ENCODE results near the gene TMEM165. TPM values are rescaled to one million over a fixed set of nuclear protein-coding genes. Genes with fewer than 3 reads are reported as not detected.

Gene TMEM165
- total and polyA plus RNA-seq, 2 of the 4 experiments (the other 2 are of a cell fraction), result 49.6 to 83.0 TPM

DNA sequence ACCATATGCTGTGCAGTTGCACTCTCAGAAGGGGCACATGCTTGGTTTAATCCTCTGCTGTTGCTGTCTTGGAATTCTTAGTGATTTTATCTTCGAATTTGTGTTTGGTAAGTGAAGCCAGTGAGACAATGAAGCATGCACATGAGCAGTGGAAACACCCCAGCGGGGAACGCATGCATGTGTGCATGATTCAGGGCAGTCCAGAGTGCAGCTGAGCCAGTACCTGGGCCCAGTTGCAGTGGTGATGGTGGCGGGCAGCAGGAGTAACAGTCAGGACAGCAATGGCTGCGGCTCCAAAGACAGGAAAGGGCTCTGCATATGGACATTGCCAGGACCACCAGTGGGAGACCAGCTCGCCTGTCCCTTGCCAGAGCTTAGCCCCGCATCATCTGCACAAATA, 14.3 kb upstream of the TMEM165 start:
- WGBS, 2 experiments (ENCODE audit: extremely low coverage in 2 of 2, insufficient read length in 1 of 2), result 93% methylated on average over 3 of the region's 7 CpGs; no CpG with 5 or more reads in 1 of the 2 experiments
- BruUV-seq (replicated peaks), result no TSS peak

More for the DNA sequence above, 14.3 kb upstream of the TMEM165 start:
- Histone ChIP-seq H3K14ac (replicated peaks; ENCODE audit: low read depth, low read length) (no peak overlapping the region), H2AK9ac (replicated peaks; ENCODE audit: low read depth, low read length, poor library complexity) (no peak overlapping the region), H2BK5ac (ENCODE audit: low read depth, low read length, poor library complexity, severe bottlenecking) (no peak overlapping the region), H3K9ac (ENCODE audit: low read depth, low read length) (no peak overlapping the region), H4K5ac (ENCODE audit: low read depth, low read length) (no peak overlapping the region), H3K23ac (ENCODE audit: low read depth, low read length) (no peak overlapping the region), H3K36me3 (ENCODE audit: control insufficient read depth, insufficient read depth, low read length) (no peaks in the 10 kb centered on the region), H3K27me3 (ENCODE audit: control insufficient read depth, insufficient read depth, low read length) (no peaks in the 10 kb centered on the region), H3K4me3 (ENCODE audit: insufficient read depth, low read depth, low read length) (no peak overlapping the region), H4K91ac (ENCODE audit: insufficient read depth, low read depth, low read length) (no peak overlapping the region), H2AFZ (replicated peaks; ENCODE audit: low read length, poor library complexity) (no peak overlapping the region), H4K20me1 (ENCODE audit: insufficient read depth, low read length) (no peaks in the 10 kb centered on the region), H3K4me1 (ENCODE audit: control insufficient read depth, insufficient read depth, low read length) (peaks cover 4% of the 10 kb centered on the region; the same call in 1 of the 2 replicates), H4K8ac (ENCODE audit: low read depth in 2 of 2, low read length in 2 of 2) (no peak overlapping the region), H2BK20ac (ENCODE audit: low read depth, low read length) (no peak overlapping the region), H3K9me3 (ENCODE audit: control insufficient read depth, insufficient read depth, low read length) (no peaks in the 10 kb centered on the region), H3K18ac (ENCODE audit: low read depth, low read length) (no peak overlapping the region), H3K4ac (ENCODE audit: low read depth, low read length) (no peak overlapping the region), H3K79me1 (ENCODE audit: low read depth in 1 of 2, low read length in 2 of 2) (no peaks in the 10 kb centered on the region), H3K56ac (ENCODE audit: extremely low read depth, insufficient read depth, low read length) (no peak overlapping the region), H2BK15ac (ENCODE audit: low read depth, low read length) (no peak overlapping the region), H3K27ac (ENCODE audit: insufficient read depth, low read length) (no peak overlapping the region), H2BK120ac (ENCODE audit: low read depth, low read length) (no peak overlapping the region), H2AK5ac (ENCODE audit: low read depth, low read length) (no peak overlapping the region), H3K4me2 (ENCODE audit: low read depth, low read length) (no peak overlapping the region), H3K9me1 (ENCODE audit: insufficient read depth, low read length) (no peaks in the 10 kb centered on the region; the same call in 1 of the 2 replicates)
- TF ChIP-seq POLR2A (IDR thresholded peaks at IDR 0.05; ENCODE audit: low read depth, low read length) (no peak), CEBPB (IDR thresholded peaks at IDR 0.05; ENCODE audit: low read depth, low read length) (no peak), RCOR1 (IDR thresholded peaks at IDR 0.05; ENCODE audit: insufficient replicate concordance, low read length) (no peak), NFE2L2 (IDR thresholded peaks at IDR 0.05; ENCODE audit: low read depth, low read length) (no peak), BHLHE40 (IDR thresholded peaks at IDR 0.05; ENCODE audit: low read depth, low read length) (no peak), FOS (IDR thresholded peaks at IDR 0.05; ENCODE audit: low read depth, low read length) (no peak), MAZ (IDR thresholded peaks at IDR 0.05; ENCODE audit: borderline replicate concordance, low read depth, low read length) (no peak), MXI1 (IDR thresholded peaks at IDR 0.05; ENCODE audit: borderline replicate concordance, low read depth, low read length) (no peak), RFX5 (IDR thresholded peaks at IDR 0.05; ENCODE audit: low read depth, low read length) (no peak), SMC3 (IDR thresholded peaks at IDR 0.05; ENCODE audit: low read depth, low read length) (no peak), RAD21 (IDR thresholded peaks at IDR 0.05; ENCODE audit: low read length) (no peak), CHD1 (IDR thresholded peaks at IDR 0.05; ENCODE audit: low read depth, low read length) (no peak), MAFK (IDR thresholded peaks at IDR 0.05; ENCODE audit: low read depth, low read length) (no peak)
- TF ChIP-seq, protein P1, sequence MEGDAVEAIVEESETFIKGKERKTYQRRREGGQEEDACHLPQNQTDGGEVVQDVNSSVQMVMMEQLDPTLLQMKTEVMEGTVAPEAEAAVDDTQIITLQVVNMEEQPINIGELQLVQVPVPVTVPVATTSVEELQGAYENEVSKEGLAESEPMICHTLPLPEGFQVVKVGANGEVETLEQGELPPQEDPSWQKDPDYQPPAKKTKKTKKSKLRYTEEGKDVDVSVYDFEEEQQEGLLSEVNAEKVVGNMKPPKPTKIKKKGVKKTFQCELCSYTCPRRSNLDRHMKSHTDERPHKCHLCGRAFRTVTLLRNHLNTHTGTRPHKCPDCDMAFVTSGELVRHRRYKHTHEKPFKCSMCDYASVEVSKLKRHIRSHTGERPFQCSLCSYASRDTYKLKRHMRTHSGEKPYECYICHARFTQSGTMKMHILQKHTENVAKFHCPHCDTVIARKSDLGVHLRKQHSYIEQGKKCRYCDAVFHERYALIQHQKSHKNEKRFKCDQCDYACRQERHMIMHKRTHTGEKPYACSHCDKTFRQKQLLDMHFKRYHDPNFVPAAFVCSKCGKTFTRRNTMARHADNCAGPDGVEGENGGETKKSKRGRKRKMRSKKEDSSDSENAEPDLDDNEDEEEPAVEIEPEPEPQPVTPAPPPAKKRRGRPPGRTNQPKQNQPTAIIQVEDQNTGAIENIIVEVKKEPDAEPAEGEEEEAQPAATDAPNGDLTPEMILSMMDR (conservative IDR thresholded peaks at IDR 0.05; ENCODE audit: low read depth, low read length), result no peak
- TF ChIP-seq, protein P2, sequence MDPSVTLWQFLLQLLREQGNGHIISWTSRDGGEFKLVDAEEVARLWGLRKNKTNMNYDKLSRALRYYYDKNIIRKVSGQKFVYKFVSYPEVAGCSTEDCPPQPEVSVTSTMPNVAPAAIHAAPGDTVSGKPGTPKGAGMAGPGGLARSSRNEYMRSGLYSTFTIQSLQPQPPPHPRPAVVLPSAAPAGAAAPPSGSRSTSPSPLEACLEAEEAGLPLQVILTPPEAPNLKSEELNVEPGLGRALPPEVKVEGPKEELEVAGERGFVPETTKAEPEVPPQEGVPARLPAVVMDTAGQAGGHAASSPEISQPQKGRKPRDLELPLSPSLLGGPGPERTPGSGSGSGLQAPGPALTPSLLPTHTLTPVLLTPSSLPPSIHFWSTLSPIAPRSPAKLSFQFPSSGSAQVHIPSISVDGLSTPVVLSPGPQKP (IDR thresholded peaks at IDR 0.05; ENCODE audit: borderline replicate concordance, low read depth, low read length), result no peak
- TF ChIP-seq, protein P3, sequence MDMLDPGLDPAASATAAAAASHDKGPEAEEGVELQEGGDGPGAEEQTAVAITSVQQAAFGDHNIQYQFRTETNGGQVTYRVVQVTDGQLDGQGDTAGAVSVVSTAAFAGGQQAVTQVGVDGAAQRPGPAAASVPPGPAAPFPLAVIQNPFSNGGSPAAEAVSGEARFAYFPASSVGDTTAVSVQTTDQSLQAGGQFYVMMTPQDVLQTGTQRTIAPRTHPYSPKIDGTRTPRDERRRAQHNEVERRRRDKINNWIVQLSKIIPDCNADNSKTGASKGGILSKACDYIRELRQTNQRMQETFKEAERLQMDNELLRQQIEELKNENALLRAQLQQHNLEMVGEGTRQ (IDR thresholded peaks at IDR 0.05; ENCODE audit: low read depth, low read length), result no peak
- ATAC-seq (ENCODE audit: low read depth), result no peak
- DNase-seq, result no peak
- in situ Hi-C loops (cut with MboI; ENCODE audit: low sequenced_read_pairs), result no loop called here
- ChIA-PET POLR2A (ENCODE audit: unreplicated experiment) (no interaction called here), CTCF (no interaction called here)
- dilution Hi-C loops (cut with HindIII; ENCODE audit: low sequenced_read_pairs, unreplicated experiment), result no loop called here
- intact Hi-C loops (cut with micrococcal nuclease), result no loop called here
